PC-3 (cell line): ENCODE results near the gene REN.

Source experiments
- EZH2 ChIP-seq: fragments of 300-600 bp; sonication (generic); IDR thresholded peaks from one replicate; pipeline ENCODE4 v1.6.1; 2017; ENCODE audit warnings: antibody characterized with exemption, mild to moderate bottlenecking, low read length; ENCODE audit not compliant: unreplicated experiment
- TF ChIP-seq, protein P1 (sequence below): fragments of 300-600 bp; sonication (generic); conservative IDR thresholded peaks from 2 replicates; pipeline ENCODE4 v1.5.1; 2017; ENCODE audit warnings: antibody characterized with exemption, low read depth, mild to moderate bottlenecking, low read length

GRCh38 chr1:204121840-204122555 lies 44.1 kb downstream of the REN start:
- TF ChIP-seq, protein P1, sequence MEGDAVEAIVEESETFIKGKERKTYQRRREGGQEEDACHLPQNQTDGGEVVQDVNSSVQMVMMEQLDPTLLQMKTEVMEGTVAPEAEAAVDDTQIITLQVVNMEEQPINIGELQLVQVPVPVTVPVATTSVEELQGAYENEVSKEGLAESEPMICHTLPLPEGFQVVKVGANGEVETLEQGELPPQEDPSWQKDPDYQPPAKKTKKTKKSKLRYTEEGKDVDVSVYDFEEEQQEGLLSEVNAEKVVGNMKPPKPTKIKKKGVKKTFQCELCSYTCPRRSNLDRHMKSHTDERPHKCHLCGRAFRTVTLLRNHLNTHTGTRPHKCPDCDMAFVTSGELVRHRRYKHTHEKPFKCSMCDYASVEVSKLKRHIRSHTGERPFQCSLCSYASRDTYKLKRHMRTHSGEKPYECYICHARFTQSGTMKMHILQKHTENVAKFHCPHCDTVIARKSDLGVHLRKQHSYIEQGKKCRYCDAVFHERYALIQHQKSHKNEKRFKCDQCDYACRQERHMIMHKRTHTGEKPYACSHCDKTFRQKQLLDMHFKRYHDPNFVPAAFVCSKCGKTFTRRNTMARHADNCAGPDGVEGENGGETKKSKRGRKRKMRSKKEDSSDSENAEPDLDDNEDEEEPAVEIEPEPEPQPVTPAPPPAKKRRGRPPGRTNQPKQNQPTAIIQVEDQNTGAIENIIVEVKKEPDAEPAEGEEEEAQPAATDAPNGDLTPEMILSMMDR, result no peak
- no peak for TF ChIP-seq EZH2
